Immature natural killer cell (primary cell): ENCODE measurements around the gene ROBO1. TPM values are rescaled to one million over a fixed set of nuclear protein-coding genes. Genes with fewer than 3 reads are reported as not detected.

ENCODE experiments used
- DNase-seq, 3 donors: peaks; one replicate each; pipeline ENCODE4 v3.0.0; 2022; ENCODE audit warnings: mixed read lengths in 1 of 3
- H3K27ac Mint-ChIP-seq, 6 donors: one replicate each; pipeline ENCODE4 v1.8.0; 2020; ENCODE audit warnings: mixed read lengths in 6 of 6, mild to moderate bottlenecking in 5 of 6, inconsistent platforms in 4 of 6, moderate library complexity in 3 of 6
- H3K27me3 Mint-ChIP-seq, 3 donors: one replicate each; pipeline ENCODE4 v1.8.0; 2020 to 2021; ENCODE audit warnings: low read depth in 3 of 3, mild to moderate bottlenecking in 3 of 3, mixed read lengths in 3 of 3, moderate library complexity in 3 of 3, inconsistent platforms in 1 of 3
- H3K36me3 Mint-ChIP-seq, 3 donors: one replicate each; pipeline ENCODE4 v1.8.0; 2020; ENCODE audit warnings: mixed read lengths in 3 of 3, inconsistent platforms in 2 of 3, mild to moderate bottlenecking in 2 of 3
- H3K4me1 Mint-ChIP-seq, 2 donors: one replicate each; pipeline ENCODE4 v1.8.0; 2020; ENCODE audit warnings: inconsistent platforms in 2 of 2, mild to moderate bottlenecking in 2 of 2, mixed read lengths in 2 of 2, moderate library complexity in 1 of 2
- H3K4me3 Mint-ChIP-seq, 5 donors: one replicate each; pipeline ENCODE4 v1.8.0; 2020; ENCODE audit warnings: mild to moderate bottlenecking in 5 of 5, mixed read lengths in 5 of 5, inconsistent platforms in 3 of 5, moderate library complexity in 3 of 5
- H3K9me3 Mint-ChIP-seq, 6 donors: one replicate each; pipeline ENCODE4 v1.8.0; 2020; ENCODE audit warnings: mild to moderate bottlenecking in 6 of 6, mixed read lengths in 6 of 6, inconsistent platforms in 4 of 6, moderate library complexity in 3 of 6
- polyA plus RNA-seq, 3 donors: library from polyadenylated mRNA; unstranded; fragments of 300-500 nt; fragmentation: Illumina TruSeq; gene quantifications; one replicate each; pipeline ENCODE4 v1.2.3, GENCODE V29; 2021

The ROBO1 gene
- polyA plus RNA-seq, 3 donors from 2014 or later, result 0.63 TPM; not detected in 2

GRCh38 chr3:78611278-78611677, 1156.5 kb downstream of the ROBO1 start:
- Mint-ChIP-seq H3K9me3 (peaks cover 5 to 22% (median 12%) of the 10 kb centered on the region in 6 donors), H3K27ac (no peak overlapping the region), H3K4me1 (no peaks in the 10 kb centered on the region), H3K36me3 (no peaks in the 10 kb centered on the region), H3K4me3 (no peak overlapping the region), H3K27me3 (peaks cover 0 to 2% (median 0%) of the 10 kb centered on the region in 3 donors)
- DNase-seq, result no peak

DNA sequence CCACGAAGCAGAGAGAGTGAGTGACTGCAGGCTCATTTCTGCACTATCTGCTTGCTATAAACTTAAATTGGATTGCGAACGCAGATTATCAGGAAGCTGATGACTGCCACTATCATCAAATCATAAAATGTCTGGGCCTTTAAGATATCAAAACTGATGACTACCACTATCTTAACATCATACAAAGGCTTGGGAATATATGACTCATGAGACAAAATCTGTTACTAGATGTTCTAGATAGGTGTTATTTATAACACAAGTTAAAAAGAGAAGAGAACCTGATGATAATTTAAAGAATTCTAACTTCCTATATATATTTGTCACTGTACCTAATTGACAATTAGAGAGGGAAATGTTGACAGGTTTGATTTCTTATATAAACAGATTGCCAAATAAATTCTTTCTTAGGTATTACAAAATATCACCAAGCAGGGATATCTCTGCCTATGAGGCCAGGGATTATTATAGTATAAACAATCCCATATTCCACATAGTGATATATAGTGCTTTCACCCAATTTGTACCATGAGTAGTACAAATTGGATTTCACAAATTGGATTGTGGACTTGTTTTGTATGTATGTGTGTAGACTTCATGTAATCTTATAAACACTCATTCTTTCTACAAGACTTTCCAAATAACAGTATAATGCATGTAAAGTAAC, 1157.2 kb downstream of the ROBO1 start:
- DNase-seq, result no peak
- Mint-ChIP-seq H3K27me3 (peaks cover 0 to 2% (median 0%) of the 10 kb centered on the region in 3 donors), H3K9me3 (peaks cover 10 to 26% (median 15%) of the 10 kb centered on the region in 6 donors), H3K36me3 (no peaks in the 10 kb centered on the region), H3K4me1 (no peaks in the 10 kb centered on the region), H3K27ac (no peak overlapping the region), H3K4me3 (no peak overlapping the region)

- H3K36me3 Mint-ChIP-seq, result no peaks in the 10 kb centered on the region
- H3K4me1 Mint-ChIP-seq, result no peaks in the 10 kb centered on the region
- H3K27ac Mint-ChIP-seq, result no peak overlapping the region
- H3K9me3 Mint-ChIP-seq, result peaks cover 8 to 46% (median 18%) of the 10 kb centered on the region in 6 donors
- H3K27me3 Mint-ChIP-seq, result no peaks in the 10 kb centered on the region
- H3K4me3 Mint-ChIP-seq, result no peak overlapping the region
- no peak for DNase-seq
Measured at GRCh38 chr3:78606756-78607155, 1161.0 kb downstream of the ROBO1 start.

GRCh38 chr3:78605178-78605577, 1162.6 kb downstream of the ROBO1 start:
- no peak for DNase-seq
- no peak overlapping the region for H3K27ac Mint-ChIP-seq
- no peaks in the 10 kb centered on the region for H3K4me1 Mint-ChIP-seq
- H3K9me3 Mint-ChIP-seq, result peaks cover 5 to 46% (median 16%) of the 10 kb centered on the region in 6 donors
- no peaks in the 10 kb centered on the region for H3K36me3 Mint-ChIP-seq
- no peak overlapping the region for H3K4me3 Mint-ChIP-seq
- no peaks in the 10 kb centered on the region for H3K27me3 Mint-ChIP-seq

- H3K27me3 Mint-ChIP-seq, result no peaks in the 10 kb centered on the region
- H3K9me3 Mint-ChIP-seq, result peaks cover 5 to 46% (median 16%) of the 10 kb centered on the region in 6 donors
- H3K4me1 Mint-ChIP-seq, result no peaks in the 10 kb centered on the region
- H3K27ac Mint-ChIP-seq, result no peak overlapping the region
- DNase-seq, result no peak
- no peaks in the 10 kb centered on the region for H3K36me3 Mint-ChIP-seq
- H3K4me3 Mint-ChIP-seq, result no peak overlapping the region
Measured at GRCh38 chr3:78604341-78604740, 1163.5 kb downstream of the ROBO1 start.

DNA sequence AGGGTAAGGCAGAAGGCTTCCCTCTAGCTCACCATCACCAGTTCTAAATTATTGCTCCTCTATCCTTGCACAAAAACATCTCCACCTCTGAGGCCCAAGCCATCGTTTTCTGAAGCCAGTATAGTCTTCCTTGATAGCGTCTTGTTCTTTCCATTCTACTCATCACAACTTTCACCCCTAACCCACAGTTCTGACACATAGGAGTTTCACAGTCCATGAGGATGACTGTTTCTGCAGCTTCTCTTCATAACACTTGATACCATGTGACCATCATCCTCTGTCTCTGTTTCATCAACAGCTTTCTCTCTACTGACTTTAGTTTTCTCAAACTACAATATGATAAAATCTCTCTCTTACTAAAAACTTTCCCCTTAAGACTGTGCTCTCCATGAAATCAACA, 1166.5 kb downstream of the ROBO1 start:
- H3K4me1 Mint-ChIP-seq, result no peaks in the 10 kb centered on the region
- no peak for DNase-seq
- no peak overlapping the region for H3K27ac Mint-ChIP-seq

GRCh38 chr3:78589778-78590177, 1178.0 kb downstream of the ROBO1 start:
- Mint-ChIP-seq H3K36me3 (peaks cover 0 to 3% (median 0%) of the 10 kb centered on the region in 3 donors), H3K4me1 (no peaks in the 10 kb centered on the region), H3K27me3 (no peaks in the 10 kb centered on the region), H3K27ac (no peak overlapping the region), H3K9me3 (peaks cover 12 to 35% (median 14%) of the 10 kb centered on the region in 6 donors), H3K4me3 (no peak overlapping the region)
- DNase-seq, result no peak

More for the DNA sequence above, 1166.5 kb downstream of the ROBO1 start:
- H3K9me3 Mint-ChIP-seq, result peaks cover 0 to 40% (median 10%) of the 10 kb centered on the region in 6 donors
- H3K4me3 Mint-ChIP-seq, result no peak overlapping the region
- no peaks in the 10 kb centered on the region for H3K27me3 Mint-ChIP-seq
- no peaks in the 10 kb centered on the region for H3K36me3 Mint-ChIP-seq

- Mint-ChIP-seq H3K4me1 (no peaks in the 10 kb centered on the region), H3K36me3 (peaks cover 0 to 3% (median 0%) of the 10 kb centered on the region in 3 donors), H3K9me3 (peaks cover 12 to 35% (median 15%) of the 10 kb centered on the region in 6 donors), H3K27ac (no peak overlapping the region), H3K4me3 (no peak overlapping the region), H3K27me3 (no peaks in the 10 kb centered on the region)
- no peak for DNase-seq
Measured at GRCh38 chr3:78588906-78589621, 1178.7 kb downstream of the ROBO1 start.

DNA sequence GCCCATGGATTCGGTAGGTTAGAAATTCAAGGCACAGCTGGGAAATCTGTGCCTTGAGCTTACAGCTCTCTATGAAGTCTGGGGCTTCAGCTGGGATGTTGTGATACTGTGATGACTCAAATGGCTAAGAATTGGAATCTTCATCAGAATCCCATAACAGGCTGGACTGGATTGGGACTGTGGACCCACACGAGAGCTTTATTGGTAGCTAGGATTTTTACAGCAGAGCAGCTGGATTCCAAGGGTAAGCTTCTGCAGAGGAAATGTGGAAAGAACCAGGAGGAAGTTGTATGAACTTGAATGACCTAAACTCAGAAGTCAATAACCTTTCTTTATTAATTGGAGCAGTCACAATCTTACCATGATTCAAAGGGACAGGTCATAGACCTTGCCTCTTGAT, 1187.1 kb downstream of the ROBO1 start:
- H3K4me1 Mint-ChIP-seq, result no peaks in the 10 kb centered on the region
- H3K27me3 Mint-ChIP-seq, result peaks cover 0 to 2% (median 0%) of the 10 kb centered on the region in 3 donors
- peaks cover 11 to 29% (median 13%) of the 10 kb centered on the region in 6 donors for H3K9me3 Mint-ChIP-seq
- no peaks in the 10 kb centered on the region for H3K36me3 Mint-ChIP-seq
- DNase-seq, result no peak
- no peak overlapping the region for H3K4me3 Mint-ChIP-seq
- no peak overlapping the region for H3K27ac Mint-ChIP-seq

GRCh38 chr3:78571486-78571885, 1196.3 kb downstream of the ROBO1 start:
- Mint-ChIP-seq H3K36me3 (peaks cover 0 to 4% (median 0%) of the 10 kb centered on the region in 3 donors), H3K4me3 (no peak overlapping the region), H3K27ac (no peak overlapping the region), H3K27me3 (peaks cover 0 to 1% (median 1%) of the 10 kb centered on the region in 3 donors), H3K4me1 (no peaks in the 10 kb centered on the region), H3K9me3 (peaks cover 12 to 43% (median 17%) of the 10 kb centered on the region in 6 donors)
- no peak for DNase-seq

- DNase-seq, result no peak
- Mint-ChIP-seq H3K9me3 (peaks cover 12 to 41% (median 16%) of the 10 kb centered on the region in 6 donors), H3K27ac (no peak overlapping the region), H3K27me3 (peaks cover 0 to 1% (median 1%) of the 10 kb centered on the region in 3 donors), H3K4me3 (no peak overlapping the region), H3K4me1 (no peaks in the 10 kb centered on the region), H3K36me3 (peaks cover 0 to 4% (median 0%) of the 10 kb centered on the region in 3 donors)
Measured at GRCh38 chr3:78570496-78570895, 1197.3 kb downstream of the ROBO1 start.

GRCh38 chr3:78569804-78570203, 1198.0 kb downstream of the ROBO1 start:
- Mint-ChIP-seq H3K4me3 (no peak overlapping the region), H3K27me3 (peaks cover 0 to 1% (median 1%) of the 10 kb centered on the region in 3 donors), H3K36me3 (peaks cover 0 to 4% (median 0%) of the 10 kb centered on the region in 3 donors), H3K9me3 (peaks cover 10 to 40% (median 13%) of the 10 kb centered on the region in 6 donors), H3K27ac (no peak overlapping the region), H3K4me1 (no peaks in the 10 kb centered on the region)
- DNase-seq, result no peak

GRCh38 chr3:78565712-78566111, 1202.1 kb downstream of the ROBO1 start:
- H3K36me3 Mint-ChIP-seq, result peaks cover 0 to 4% (median 0%) of the 10 kb centered on the region in 3 donors
- no peaks in the 10 kb centered on the region for H3K4me1 Mint-ChIP-seq
- peaks cover 7 to 54% (median 22%) of the 10 kb centered on the region in 6 donors for H3K9me3 Mint-ChIP-seq
- no peak overlapping the region for H3K27ac Mint-ChIP-seq
- H3K27me3 Mint-ChIP-seq, result peaks cover 0 to 1% (median 0%) of the 10 kb centered on the region in 3 donors
- DNase-seq, result no peak
- H3K4me3 Mint-ChIP-seq, result no peak overlapping the region

- no peaks in the 10 kb centered on the region for H3K27me3 Mint-ChIP-seq
- no peak overlapping the region for H3K4me3 Mint-ChIP-seq
- peaks cover 0 to 49% (median 19%) of the 10 kb centered on the region in 6 donors for H3K9me3 Mint-ChIP-seq
- no peak overlapping the region for H3K27ac Mint-ChIP-seq
- no peak for DNase-seq
- no peaks in the 10 kb centered on the region for H3K4me1 Mint-ChIP-seq
- H3K36me3 Mint-ChIP-seq, result no peaks in the 10 kb centered on the region
Measured at GRCh38 chr3:78562328-78562727, 1205.5 kb downstream of the ROBO1 start.
